Right atrium auricular region (tissue), 2 donors: ENCODE results near the gene SLC27A5. TPM values are rescaled to one million over a fixed set of nuclear protein-coding genes. Genes with fewer than 3 reads are reported as not detected.

Source experiments
- DNase-seq: peaks from one replicate; pipeline ENCODE4 v3.0.0-alpha.2; 2019; ENCODE audit warnings: low spot score
- H3K27ac ChIP-seq, 2 donors: fragments of 200-600 bp; sonication (generic); 1 replicate in 1 of 2; 2 replicates in 1 of 2; pipeline ENCODE4 v1.5.1; 2016 to 2019
- H3K27me3 ChIP-seq, 2 donors: fragments of 200-600 bp; sonication (generic); one replicate each; pipeline versions ENCODE4 v1.5.1 to v1.6.0; 2017 to 2019
- H3K36me3 ChIP-seq: fragments of 200-600 bp; sonication (generic); one replicate; pipeline ENCODE4 v1.5.1; 2016
- H3K4me1 ChIP-seq, 2 donors: fragments of 200-600 bp; sonication (generic); one replicate each; pipeline versions ENCODE4 v1.5.1 to v1.6.0; 2017 to 2019
- H3K4me3 ChIP-seq, 2 donors: fragments of 200-600 bp; sonication (generic); 1 replicate in 1 of 2; 2 replicates in 1 of 2; pipeline ENCODE4 v1.5.1; 2017 to 2019; ENCODE audit warnings: mild to moderate bottlenecking in 1 of 2, moderate library complexity in 1 of 2
- H3K9me3 ChIP-seq, 2 donors: fragments of 200-600 bp; sonication (generic); one replicate each; pipeline ENCODE4 v1.5.1; 2019
- CTCF ChIP-seq, 2 donors: fragments of 200-600 bp; sonication (generic); IDR thresholded peaks; one replicate each; pipeline ENCODE4 v1.5.1; 2019; ENCODE audit warnings: antibody characterized with exemption in 2 of 2
- total RNA-seq, 2 donors: library from RNA; depleted of rRNA; stranded (reverse); fragments of >200 nt; gene quantifications; one replicate each; pipeline ENCODE4 v1.1.0, GENCODE V29; 2016

Gene SLC27A5
- total RNA-seq, 2 donors from 2014 or later = 1.3 to 2.9 TPM

- Histone ChIP-seq H3K9me3 (no peaks in the 10 kb centered on the region), H3K4me1 (peaks cover 0 to 19% of the 10 kb centered on the region in 2 donors), H3K27me3 (no peaks in the 10 kb centered on the region), H3K27ac (no peak overlapping the region), H3K4me3 (no peak overlapping the region), H3K36me3 (no peaks in the 10 kb centered on the region)
- no peak for DNase-seq
- no peak for TF ChIP-seq CTCF (IDR thresholded peaks at IDR 0.05)
Observed at GRCh38 chr19:58479736-58480480, 31.9 kb downstream of the SLC27A5 start.

- Histone ChIP-seq H3K4me1 (peaks cover 0 to 25% of the 10 kb centered on the region in 2 donors), H3K9me3 (no peaks in the 10 kb centered on the region), H3K27me3 (no peaks in the 10 kb centered on the region), H3K4me3 (no peak overlapping the region), H3K36me3 (no peaks in the 10 kb centered on the region), H3K27ac (no peak overlapping the region)
- TF ChIP-seq CTCF (IDR thresholded peaks at IDR 0.05) = no peak
- DNase-seq = no peak
Observed at GRCh38 chr19:58479303-58479702, 32.5 kb downstream of the SLC27A5 start.

- Histone ChIP-seq H3K36me3 (peaks cover 5% of the 10 kb centered on the region), H3K9me3 (no peaks in the 10 kb centered on the region), H3K27ac (no peak overlapping the region), H3K4me1 (peaks cover 0 to 25% of the 10 kb centered on the region in 2 donors), H3K27me3 (no peaks in the 10 kb centered on the region), H3K4me3 (no peak overlapping the region)
- TF ChIP-seq CTCF (IDR thresholded peaks at IDR 0.05) = no peak
- no peak for DNase-seq
Observed at GRCh38 chr19:58477871-58478270, 33.9 kb downstream of the SLC27A5 start.

- Histone ChIP-seq H3K4me3 (no peak overlapping the region), H3K36me3 (peaks cover 12% of the 10 kb centered on the region), H3K27me3 (no peaks in the 10 kb centered on the region), H3K4me1 (peaks cover 0 to 25% of the 10 kb centered on the region in 2 donors), H3K9me3 (no peaks in the 10 kb centered on the region), H3K27ac (peak overlapping the region; percentile 87 to 92)
- no peak for TF ChIP-seq CTCF (IDR thresholded peaks at IDR 0.05)
- no peak for DNase-seq
Observed at GRCh38 chr19:58477130-58477529, 34.7 kb downstream of the SLC27A5 start.

GRCh38 chr19:58476498-58477015 is 35.2 kb downstream of the SLC27A5 start:
- H3K4me1 ChIP-seq = peaks cover 0 to 25% of the 10 kb centered on the region in 2 donors
- H3K4me3 ChIP-seq = peak overlapping the region; percentile 51 to 73
- no peaks in the 10 kb centered on the region for H3K27me3 ChIP-seq
- peaks cover 18% of the 10 kb centered on the region for H3K36me3 ChIP-seq
- H3K27ac ChIP-seq = peak overlapping the region; percentile 87 to 92
- no peaks in the 10 kb centered on the region for H3K9me3 ChIP-seq
- DNase-seq = no peak
- no peak for TF ChIP-seq CTCF (IDR thresholded peaks at IDR 0.05)
